ENCODE measurements around the gene ATP6V0C. TPM values are rescaled to one million over a fixed set of nuclear protein-coding genes. Genes with fewer than 3 reads are reported as not detected.

ATP6V0C gene
- total and polyA plus RNA-seq, 2 experiments from 2014 or later, result 81.4 to 375 TPM

DNA sequence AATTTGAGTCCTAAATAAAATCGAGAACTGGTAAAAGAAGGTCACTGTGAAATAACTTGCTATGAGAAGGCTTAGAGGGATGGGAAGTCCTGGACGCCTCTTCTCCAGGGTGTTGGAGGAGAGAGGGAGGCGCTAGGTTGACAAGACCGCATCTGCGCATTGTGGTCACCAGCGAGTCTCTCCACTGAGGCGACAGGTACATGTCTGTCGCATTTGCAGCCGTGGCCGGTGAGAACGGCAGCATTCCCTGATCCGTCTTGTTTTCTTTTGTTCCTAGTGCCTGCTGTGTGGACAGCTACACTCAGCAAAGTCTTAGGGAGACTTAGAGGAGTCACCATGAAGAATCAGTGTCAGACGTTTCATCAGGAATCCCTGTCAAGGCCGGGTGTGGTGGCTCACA, 8.1 kb upstream of the ATP6V0C start:
- DNase-seq (ENCODE audit: low spot score), result no peak
- H3K9me3 ChIP-seq (ENCODE audit: low read depth), result no peaks in the 10 kb centered on the region
- no peak overlapping the region for H3K4me2 ChIP-seq
- H3K4me1 ChIP-seq (ENCODE audit: insufficient read depth), result peaks cover 13% of the 10 kb centered on the region
- H3K27me3 ChIP-seq, result no peaks in the 10 kb centered on the region
- H3K4me3 ChIP-seq, result no peak overlapping the region
- TF ChIP-seq EZH2 (IDR thresholded peaks at IDR 0.05; ENCODE audit: borderline replicate concordance) (no peak), EZH2phosphoT487 (IDR thresholded peaks at IDR 0.05; ENCODE audit: low read depth, severe bottlenecking, unreplicated experiment) (no peak)
- TF ChIP-seq, protein P1, sequence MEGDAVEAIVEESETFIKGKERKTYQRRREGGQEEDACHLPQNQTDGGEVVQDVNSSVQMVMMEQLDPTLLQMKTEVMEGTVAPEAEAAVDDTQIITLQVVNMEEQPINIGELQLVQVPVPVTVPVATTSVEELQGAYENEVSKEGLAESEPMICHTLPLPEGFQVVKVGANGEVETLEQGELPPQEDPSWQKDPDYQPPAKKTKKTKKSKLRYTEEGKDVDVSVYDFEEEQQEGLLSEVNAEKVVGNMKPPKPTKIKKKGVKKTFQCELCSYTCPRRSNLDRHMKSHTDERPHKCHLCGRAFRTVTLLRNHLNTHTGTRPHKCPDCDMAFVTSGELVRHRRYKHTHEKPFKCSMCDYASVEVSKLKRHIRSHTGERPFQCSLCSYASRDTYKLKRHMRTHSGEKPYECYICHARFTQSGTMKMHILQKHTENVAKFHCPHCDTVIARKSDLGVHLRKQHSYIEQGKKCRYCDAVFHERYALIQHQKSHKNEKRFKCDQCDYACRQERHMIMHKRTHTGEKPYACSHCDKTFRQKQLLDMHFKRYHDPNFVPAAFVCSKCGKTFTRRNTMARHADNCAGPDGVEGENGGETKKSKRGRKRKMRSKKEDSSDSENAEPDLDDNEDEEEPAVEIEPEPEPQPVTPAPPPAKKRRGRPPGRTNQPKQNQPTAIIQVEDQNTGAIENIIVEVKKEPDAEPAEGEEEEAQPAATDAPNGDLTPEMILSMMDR (IDR thresholded peaks at IDR 0.05; ENCODE audit: poor library complexity), result no peak
- H2AFZ ChIP-seq, result no peak overlapping the region
- no peak overlapping the region for H3K27ac ChIP-seq
- H3K36me3 ChIP-seq (replicated peaks; ENCODE audit: insufficient read depth, low read depth), result no peaks in the 10 kb centered on the region
- H4K20me1 ChIP-seq (ENCODE audit: insufficient read depth, poor library complexity, severe bottlenecking), result no peaks in the 10 kb centered on the region
- WGBS (ENCODE audit: low lambda C conversion rate, missing lambda C conversion rate), result 93% methylated on average over 14 of the region's 14 CpGs
- no peaks in the 10 kb centered on the region for H3K9me2 ChIP-seq (replicated peaks; ENCODE audit: insufficient read depth)
- no peaks in the 10 kb centered on the region for H3K79me2 ChIP-seq

- peaks cover 8% of the 10 kb centered on the region for H3K4me1 ChIP-seq (ENCODE audit: insufficient read depth)
- no peak overlapping the region for H3K4me3 ChIP-seq
- no peaks in the 10 kb centered on the region for H4K20me1 ChIP-seq (ENCODE audit: insufficient read depth, poor library complexity, severe bottlenecking)
- H3K27me3 ChIP-seq, result no peaks in the 10 kb centered on the region
- DNase-seq (ENCODE audit: low spot score), result no peak
- no peaks in the 10 kb centered on the region for H3K36me3 ChIP-seq (replicated peaks; ENCODE audit: insufficient read depth, low read depth)
- H2AFZ ChIP-seq, result no peak overlapping the region
- 88% methylated on average over 14 of the region's 14 CpGs for WGBS (ENCODE audit: low lambda C conversion rate, missing lambda C conversion rate)
- H3K4me2 ChIP-seq, result no peak overlapping the region
- H3K9me2 ChIP-seq (replicated peaks; ENCODE audit: insufficient read depth), result no peaks in the 10 kb centered on the region
- no peaks in the 10 kb centered on the region for H3K79me2 ChIP-seq
- no peak overlapping the region for H3K27ac ChIP-seq
- no peaks in the 10 kb centered on the region for H3K9me3 ChIP-seq (ENCODE audit: low read depth)
- TF ChIP-seq, protein P1 (IDR thresholded peaks at IDR 0.05; ENCODE audit: poor library complexity), result no peak
- no peak for TF ChIP-seq EZH2phosphoT487 (IDR thresholded peaks at IDR 0.05; ENCODE audit: low read depth, severe bottlenecking, unreplicated experiment)
- TF ChIP-seq EZH2 (IDR thresholded peaks at IDR 0.05; ENCODE audit: borderline replicate concordance), result no peak
Observed at GRCh38 chr16:2507052-2507659, 6.6 kb upstream of the ATP6V0C start.

- H2AFZ ChIP-seq, result no peak overlapping the region
- no peak overlapping the region for H3K4me2 ChIP-seq
- no peaks in the 10 kb centered on the region for H3K9me3 ChIP-seq (ENCODE audit: low read depth)
- peaks cover 5% of the 10 kb centered on the region for H3K4me1 ChIP-seq (ENCODE audit: insufficient read depth)
- TF ChIP-seq, protein P1 (IDR thresholded peaks at IDR 0.05; ENCODE audit: poor library complexity), result no peak
- TF ChIP-seq EZH2 (IDR thresholded peaks at IDR 0.05; ENCODE audit: borderline replicate concordance), result no peak
- TF ChIP-seq EZH2phosphoT487 (IDR thresholded peaks at IDR 0.05; ENCODE audit: low read depth, severe bottlenecking, unreplicated experiment), result no peak
- H4K20me1 ChIP-seq (ENCODE audit: insufficient read depth, poor library complexity, severe bottlenecking), result no peaks in the 10 kb centered on the region
- DNase-seq (ENCODE audit: low spot score), result no peak
- H3K79me2 ChIP-seq, result no peaks in the 10 kb centered on the region
- H3K4me3 ChIP-seq, result no peak overlapping the region
- no peaks in the 10 kb centered on the region for H3K9me2 ChIP-seq (replicated peaks; ENCODE audit: insufficient read depth)
- H3K36me3 ChIP-seq (replicated peaks; ENCODE audit: insufficient read depth, low read depth), result no peaks in the 10 kb centered on the region
- no peak overlapping the region for H3K27ac ChIP-seq
- WGBS (ENCODE audit: low lambda C conversion rate, missing lambda C conversion rate), result 97% methylated on average over 11 of the region's 11 CpGs
- H3K27me3 ChIP-seq, result no peaks in the 10 kb centered on the region
Observed at GRCh38 chr16:2507665-2508064, 6.1 kb upstream of the ATP6V0C start.
